Upper lobe of left lung (tissue), 6 donors: ENCODE results near the gene NTF4. TPM values are rescaled to one million over a fixed set of nuclear protein-coding genes. Genes with fewer than 3 reads are reported as not detected.
A peak's percentile ranks its signal among the peaks of the same experiment; 100 is the strongest.

Experiments used
- ATAC-seq, 2 donors: fragments of 200-7000 bp; cut with Tn5 transposase; one replicate each; pipeline ENCODE4 v1.9.1; 2022; ENCODE audit warnings: mild to moderate bottlenecking in 2 of 2, moderate library complexity in 2 of 2; ENCODE audit not compliant: low FRiP score in 2 of 2
- DNase-seq, 2 donors: peaks; one replicate each; pipeline ENCODE4 v3.0.0-alpha.2; 2019 to 2020
- H3K27ac ChIP-seq, 4 donors: fragments of 200-600 bp; sonication (generic); one replicate each; pipeline ENCODE4 v1.5.1; 2016 to 2019
- H3K27me3 ChIP-seq, 4 donors: fragments of 200-600 bp; sonication (generic); one replicate each; pipeline ENCODE4 v1.5.1; 2017 to 2019
- H3K36me3 ChIP-seq, 4 donors: fragments of 200-600 bp; sonication (generic); one replicate each; pipeline ENCODE4 v1.5.1; 2016 to 2019
- H3K4me1 ChIP-seq, 4 donors: fragments of 200-600 bp; sonication (generic); one replicate each; pipeline ENCODE4 v1.5.1; 2018 to 2019
- H3K4me3 ChIP-seq, 4 donors: fragments of 200-600 bp; sonication (generic); one replicate each; pipeline ENCODE4 v1.5.1; 2017 to 2019; ENCODE audit warnings: mild to moderate bottlenecking in 2 of 4, moderate library complexity in 1 of 4
- H3K9me3 ChIP-seq, 4 donors: fragments of 200-600 bp; sonication (generic); one replicate each; pipeline ENCODE4 v1.5.1; 2018 to 2019
- EP300 ChIP-seq, 4 donors: sonication (generic); formaldehyde crosslinking; IDR thresholded peaks; one replicate each; pipeline ENCODE4 v1.5.1; 2017; ENCODE audit warnings: antibody characterized with exemption in 4 of 4, control low read depth in 2 of 4
- POLR2A ChIP-seq, 4 donors: fragments of 450-650 bp; IDR thresholded peaks; one replicate each; pipeline ENCODE4 v1.5.1; 2016 to 2017; ENCODE audit warnings: antibody characterized with exemption in 4 of 4, mild to moderate bottlenecking in 2 of 4
- POLR2AphosphoS5 ChIP-seq, 2 donors: sonication (generic); formaldehyde crosslinking; IDR thresholded peaks; one replicate each; pipeline ENCODE4 v1.5.1; 2017; ENCODE audit warnings: antibody characterized with exemption in 2 of 2
- WGBS, 2 donors: methylation state at CpG; one replicate each; pipeline ENCODE4 v1.1.5; 2017 to 2018; 5-methylcytosine and 5-hydroxymethylcytosine counted together
- total RNA-seq, 6 donors: library from RNA; depleted of rRNA in 4 of 6; stranded (reverse); fragments of >200 nt in 4 of 6; gene quantifications; one replicate each; pipeline versions ENCODE4 v1.1.0 to v1.2.1, GENCODE V29; 2016 to 2021
- TF ChIP-seq, protein P1 (sequence below), 6 experiments: fragments of 450-650 bp in 4 of 6; fragments of 200-600 bp in 2 of 6; sonication (generic) in 2 of 6; IDR thresholded peaks; one replicate each; pipeline ENCODE4 v1.5.1; 2016 to 2019; ENCODE audit warnings: antibody characterized with exemption in 6 of 6
- donor health status: DM: no; HTN: no; CAD: no; lungs with moderate emphysema.
- donor health status: DM: no; HTN: yes; CAD: no; lungs with severe emphysema.

The NTF4 gene
- total RNA-seq, 6 donors from 2014 or later, result 1.2 to 10.5 (median 4.9) TPM

DNA sequence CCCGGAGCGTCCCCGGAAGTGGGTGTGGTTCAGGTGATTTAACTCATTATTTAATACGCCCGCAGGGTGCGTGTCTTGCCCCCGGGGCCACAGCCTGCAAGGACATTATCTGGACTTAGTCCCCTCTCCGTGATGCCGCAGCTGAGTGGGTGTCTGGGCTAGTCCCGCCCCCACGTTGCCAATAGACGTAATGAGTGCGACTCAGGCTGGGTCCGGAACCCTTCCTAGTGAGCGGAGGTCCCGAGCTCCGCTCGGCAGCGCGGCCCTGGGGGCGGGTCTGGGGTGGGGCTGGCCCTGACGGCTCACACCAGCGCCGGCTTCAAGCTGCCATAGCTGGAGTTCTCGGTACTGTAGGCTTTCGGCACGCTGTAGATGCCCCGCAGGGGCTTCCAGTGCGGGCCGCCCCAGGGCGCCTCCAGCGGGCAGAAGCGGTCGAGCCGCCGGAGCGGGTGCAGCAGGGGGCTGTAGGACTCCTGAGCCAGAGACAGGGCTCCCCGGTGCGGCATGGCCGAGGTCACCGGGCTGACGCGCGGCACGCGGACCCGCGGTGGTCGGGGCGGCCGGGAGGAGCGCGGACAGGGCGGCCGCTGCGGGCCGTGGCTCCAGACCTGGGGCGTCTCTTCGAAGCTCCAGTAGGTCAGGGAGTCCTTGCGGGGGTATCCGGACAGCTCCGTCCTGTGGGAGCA lies 46.8 kb downstream of the NTF4 start:
- Histone ChIP-seq H3K27me3 (no peaks in the 10 kb centered on the region), H3K9me3 (no peaks in the 10 kb centered on the region), H3K27ac (peak overlapping the region in 2 of 4 donors; percentile 11 to 37), H3K4me1 (peaks cover 15 to 27% (median 24%) of the 10 kb centered on the region in 4 donors), H3K36me3 (peaks cover 0 to 32% (median 11%) of the 10 kb centered on the region in 4 donors), H3K4me3 (peak overlapping the region in 3 of 4 donors; percentile 46 to 60 (median 51))
- DNase-seq (peak; percentile 28 to 92), ATAC-seq (peak; percentile 52 to 75)
- TF ChIP-seq EP300 (IDR thresholded peaks at IDR 0.05), result no peak
- TF ChIP-seq POLR2A (IDR thresholded peaks at IDR 0.05), result peak in 1 of 4 donors; percentile 10
- TF ChIP-seq, protein P1, sequence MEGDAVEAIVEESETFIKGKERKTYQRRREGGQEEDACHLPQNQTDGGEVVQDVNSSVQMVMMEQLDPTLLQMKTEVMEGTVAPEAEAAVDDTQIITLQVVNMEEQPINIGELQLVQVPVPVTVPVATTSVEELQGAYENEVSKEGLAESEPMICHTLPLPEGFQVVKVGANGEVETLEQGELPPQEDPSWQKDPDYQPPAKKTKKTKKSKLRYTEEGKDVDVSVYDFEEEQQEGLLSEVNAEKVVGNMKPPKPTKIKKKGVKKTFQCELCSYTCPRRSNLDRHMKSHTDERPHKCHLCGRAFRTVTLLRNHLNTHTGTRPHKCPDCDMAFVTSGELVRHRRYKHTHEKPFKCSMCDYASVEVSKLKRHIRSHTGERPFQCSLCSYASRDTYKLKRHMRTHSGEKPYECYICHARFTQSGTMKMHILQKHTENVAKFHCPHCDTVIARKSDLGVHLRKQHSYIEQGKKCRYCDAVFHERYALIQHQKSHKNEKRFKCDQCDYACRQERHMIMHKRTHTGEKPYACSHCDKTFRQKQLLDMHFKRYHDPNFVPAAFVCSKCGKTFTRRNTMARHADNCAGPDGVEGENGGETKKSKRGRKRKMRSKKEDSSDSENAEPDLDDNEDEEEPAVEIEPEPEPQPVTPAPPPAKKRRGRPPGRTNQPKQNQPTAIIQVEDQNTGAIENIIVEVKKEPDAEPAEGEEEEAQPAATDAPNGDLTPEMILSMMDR (IDR thresholded peaks at IDR 0.05), result peak; percentile 27 to 71 (median 54)
- no peak for TF ChIP-seq POLR2AphosphoS5 (IDR thresholded peaks at IDR 0.05)
- 0 to 4% methylated on average over 13 to 23 of the region's 62 CpGs for WGBS, 2 donors

- DNase-seq (peak in 1 of 2 donors; percentile 46), ATAC-seq (no peak)
- H3K9me3 ChIP-seq, result no peaks in the 10 kb centered on the region
- peaks cover 0 to 36% (median 14%) of the 10 kb centered on the region in 4 donors for H3K36me3 ChIP-seq
- no peaks in the 10 kb centered on the region for H3K27me3 ChIP-seq
- H3K27ac ChIP-seq, result peak within 1 kb of the TSS in 2 of 4 donors; percentile 11 to 37
- TF ChIP-seq, protein P1 (IDR thresholded peaks at IDR 0.05), result no peak
- no peak for TF ChIP-seq EP300 (IDR thresholded peaks at IDR 0.05)
- TF ChIP-seq POLR2A (IDR thresholded peaks at IDR 0.05), result no peak
- TF ChIP-seq POLR2AphosphoS5 (IDR thresholded peaks at IDR 0.05), result no peak
- H3K4me3 ChIP-seq, result peak within 1 kb of the TSS in 3 of 4 donors; percentile 46 to 60 (median 51)
- peaks cover 15 to 27% (median 24%) of the 10 kb centered on the region in 4 donors for H3K4me1 ChIP-seq
- WGBS, 2 donors, result 85 to 86% methylated on average over 12 to 15 of the region's 17 CpGs
Measured at GRCh38 chr19:49017041-49017665, 47.5 kb downstream of the NTF4 start, which contains the start of gene LHB. Gene LHB, minus strand, starts transcription at chr19:49017091. Its CDS starts 10 bp downstream, at chr19:49017081.

- no peaks in the 10 kb centered on the region for H3K27me3 ChIP-seq
- WGBS, 2 donors, result 90% methylated on average over 16 to 20 of the region's 29 CpGs
- H3K4me1 ChIP-seq, result peaks cover 15 to 27% (median 24%) of the 10 kb centered on the region in 4 donors
- H3K36me3 ChIP-seq, result peaks cover 0 to 45% (median 19%) of the 10 kb centered on the region in 4 donors
- TF ChIP-seq POLR2AphosphoS5 (IDR thresholded peaks at IDR 0.05) (no peak), EP300 (IDR thresholded peaks at IDR 0.05) (no peak), POLR2A (IDR thresholded peaks at IDR 0.05) (no peak)
- TF ChIP-seq, protein P1 (IDR thresholded peaks at IDR 0.05), result no peak
- no peak overlapping the region for H3K4me3 ChIP-seq
- ATAC-seq, result no peak
- H3K27ac ChIP-seq, result no peak overlapping the region
- H3K9me3 ChIP-seq, result no peaks in the 10 kb centered on the region
- peak in 1 of 2 donors; percentile 83 for DNase-seq
Measured at GRCh38 chr19:49016067-49016839, 48.4 kb downstream of the NTF4 start.

DNA sequence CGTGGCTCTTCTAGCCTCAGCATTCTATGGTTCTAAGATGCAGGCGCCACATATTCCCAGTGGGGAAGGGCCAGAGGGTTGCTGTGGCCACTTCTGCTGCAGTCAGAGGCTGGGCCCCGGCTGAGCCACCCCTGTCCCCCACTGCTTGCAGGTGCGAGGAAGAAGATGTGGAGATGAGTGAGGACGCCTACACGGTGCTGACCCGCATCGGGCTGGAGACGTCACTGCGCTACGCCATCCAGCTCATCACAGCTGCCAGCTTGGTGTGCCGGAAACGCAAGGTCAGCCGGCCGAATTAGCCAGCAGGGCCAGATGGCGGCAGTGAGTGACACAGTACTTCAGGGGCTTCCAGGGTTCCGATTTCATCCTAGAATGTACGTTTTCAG lies 49.8 kb downstream of the NTF4 start:
- H3K27ac ChIP-seq, result no peak overlapping the region
- H3K27me3 ChIP-seq, result no peaks in the 10 kb centered on the region
- 96 to 98% methylated on average over 6 to 18 of the region's 18 CpGs for WGBS, 2 donors
- H3K4me1 ChIP-seq, result peaks cover 15 to 27% (median 24%) of the 10 kb centered on the region in 4 donors
- TF ChIP-seq POLR2A (IDR thresholded peaks at IDR 0.05), result no peak
- TF ChIP-seq POLR2AphosphoS5 (IDR thresholded peaks at IDR 0.05), result no peak
- TF ChIP-seq, protein P1 (IDR thresholded peaks at IDR 0.05), result no peak
- no peak for TF ChIP-seq EP300 (IDR thresholded peaks at IDR 0.05)
- ATAC-seq (no peak), DNase-seq (peak in 1 of 2 donors; percentile 63)
- no peaks in the 10 kb centered on the region for H3K9me3 ChIP-seq
- H3K4me3 ChIP-seq, result no peak overlapping the region
- H3K36me3 ChIP-seq, result peaks cover 0 to 59% (median 30%) of the 10 kb centered on the region in 4 donors
